GM18507 (cell line): ENCODE results near the gene STYXL1.
A peak's percentile ranks its signal among the peaks of the same experiment; 100 is the strongest.
"Not testable (repeated sequence)": the region's sequence is repeated elsewhere in the genome, so short reads cannot be mapped to it uniquely, and the experiment has no call there.

ENCODE experiments used
- DNase-seq: peaks from one replicate; pipeline ENCODE4 v3.0.0; 2011; ENCODE audit warnings: low read depth; ENCODE audit not compliant: insufficient read length; ENCODE audit errors: extremely low spot score
- FAIRE-seq: peaks from 2 replicates; lab custom pipeline; 2011; peaks lifted over from hg19 to GRCh38; lab: Jason Lieb, UNC

Gene STYXL1

DNA sequence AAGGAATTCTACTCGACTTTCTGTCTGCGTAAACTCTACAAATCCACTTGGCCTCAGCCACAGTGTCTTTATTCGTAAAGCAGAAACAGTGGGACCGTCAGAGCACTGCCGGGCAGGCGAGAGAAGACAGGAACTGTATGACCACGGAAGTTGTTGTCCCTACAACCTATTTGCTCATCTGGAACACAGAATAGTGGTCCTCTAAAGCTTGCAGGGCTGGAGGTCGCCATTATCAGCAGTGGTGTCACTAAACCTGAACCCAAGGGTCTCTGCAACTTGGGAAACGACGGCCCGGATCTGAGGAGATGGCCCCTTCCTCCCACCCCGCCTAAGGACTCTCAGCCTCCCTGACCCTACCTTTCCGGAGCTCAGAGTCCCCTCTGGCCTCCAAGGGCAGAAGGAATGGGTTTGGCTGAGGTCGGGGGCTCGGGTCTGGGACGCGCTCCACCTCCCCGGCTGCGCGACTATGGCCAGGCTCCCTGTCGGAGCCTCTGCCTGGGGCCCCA is 442 bp downstream of the STYXL1 start:
- no peak for FAIRE-seq
- DNase-seq: no peak

DNA sequence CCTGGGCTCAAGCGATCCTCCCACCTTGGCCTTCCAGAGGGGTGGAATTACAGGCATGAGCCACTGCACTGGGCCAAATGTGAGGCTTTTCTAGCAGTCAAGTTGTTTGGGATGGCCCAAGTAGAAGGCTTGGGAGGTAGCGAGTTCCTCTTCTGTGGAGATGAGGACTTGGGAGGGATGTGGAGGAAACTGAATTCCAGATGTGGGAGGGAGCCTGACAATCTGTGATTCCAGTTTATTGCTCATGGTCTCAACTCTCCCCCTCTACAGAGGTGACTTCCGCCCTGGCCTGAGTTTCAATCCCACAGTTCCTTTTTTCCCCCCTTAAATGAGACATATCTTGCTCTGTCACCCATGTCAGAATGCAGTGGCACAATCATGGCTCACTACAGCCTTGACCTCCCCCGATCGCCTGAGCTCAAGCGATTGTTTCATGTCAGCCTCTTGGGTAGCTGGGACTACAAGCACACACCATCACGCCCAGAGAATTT is 3.4 kb downstream of the STYXL1 start:
- FAIRE-seq (no peak), DNase-seq (no peak)

DNA sequence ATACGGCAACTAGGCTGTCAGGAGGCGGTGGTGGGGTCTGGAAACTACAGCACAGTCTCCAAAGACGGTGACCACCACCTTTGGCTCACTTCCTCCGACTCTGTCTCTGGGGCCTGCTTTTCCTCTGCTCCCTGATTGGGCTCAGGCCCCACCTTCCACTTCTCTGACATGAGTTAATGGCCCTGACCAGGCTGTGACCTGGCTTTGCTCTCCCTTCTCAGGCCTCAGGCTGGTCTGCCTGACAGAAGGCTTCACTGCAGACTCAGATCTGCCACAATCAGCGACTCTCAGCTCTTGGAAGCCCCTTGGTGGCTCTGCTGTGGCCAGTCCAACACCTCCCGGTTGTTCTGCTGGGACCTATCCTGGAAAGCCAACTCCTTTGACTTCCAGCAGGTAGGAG is 7.7 kb downstream of the STYXL1 start:
- no peak for FAIRE-seq

DNA sequence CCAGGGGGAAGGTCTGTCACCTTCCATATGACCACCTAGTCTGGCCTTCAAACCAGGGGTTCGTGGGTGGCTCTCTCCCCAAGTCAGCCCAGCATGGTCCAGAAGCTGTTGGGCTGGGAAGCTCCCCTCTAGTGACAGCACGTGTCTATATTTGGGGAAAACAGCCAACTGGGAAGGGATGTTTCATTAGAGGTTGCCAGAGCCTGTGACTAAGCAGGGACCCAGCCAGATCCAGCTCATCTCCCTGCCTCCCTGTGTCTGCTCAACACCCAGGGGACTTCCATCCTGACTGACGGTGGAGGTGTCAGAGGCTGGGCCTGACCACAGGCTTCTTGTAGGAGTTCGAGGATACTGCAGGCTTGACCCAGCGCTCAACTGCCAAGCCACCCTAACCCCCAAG is 10.5 kb downstream of the STYXL1 start:
- DNase-seq: no peak
- no peak for FAIRE-seq

More for the DNA sequence above, 7.7 kb downstream of the STYXL1 start:
- DNase-seq: no peak

DNA sequence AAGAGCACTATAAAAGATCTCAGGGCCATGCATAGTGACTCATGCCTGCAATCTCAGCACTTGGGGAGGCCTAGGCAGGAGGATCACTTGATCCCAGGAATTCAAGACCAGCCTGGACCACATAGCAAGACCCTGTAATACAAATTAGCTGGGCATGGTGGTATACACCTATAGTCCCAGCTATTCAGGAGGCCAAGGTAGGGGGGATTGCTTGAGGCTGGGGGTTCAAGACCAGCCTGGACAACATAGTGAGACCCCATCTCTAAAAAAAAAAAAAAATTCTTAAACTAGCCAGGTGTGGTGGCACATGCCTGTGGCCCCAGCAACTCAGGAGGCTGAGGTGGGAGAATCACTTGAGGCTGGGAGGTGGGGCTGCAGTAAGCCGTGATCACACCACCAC is 15.8 kb downstream of the STYXL1 start:
- FAIRE-seq (no peak), DNase-seq (no peak)

DNA sequence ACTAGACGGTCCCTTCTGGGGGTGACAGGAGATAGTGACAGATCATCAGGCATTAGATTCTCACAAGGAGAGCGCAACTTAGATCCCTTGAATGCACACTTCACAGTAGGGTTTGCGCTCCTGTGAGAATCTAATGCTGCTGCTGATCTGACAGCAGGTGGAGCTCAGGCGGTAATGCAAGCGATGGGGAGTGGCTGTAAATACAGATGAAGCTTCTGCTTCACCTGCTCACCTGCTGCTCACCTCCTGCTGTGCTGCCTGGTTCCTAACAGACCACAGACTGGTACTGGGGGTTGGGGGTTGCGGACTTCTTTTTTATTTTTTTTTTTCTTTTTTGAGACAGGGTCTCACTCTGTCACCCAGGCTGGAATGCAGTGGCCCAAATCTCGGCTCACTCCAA is 18.1 kb downstream of the STYXL1 start:
- not testable (repeated sequence) for FAIRE-seq, DNase-seq

DNA sequence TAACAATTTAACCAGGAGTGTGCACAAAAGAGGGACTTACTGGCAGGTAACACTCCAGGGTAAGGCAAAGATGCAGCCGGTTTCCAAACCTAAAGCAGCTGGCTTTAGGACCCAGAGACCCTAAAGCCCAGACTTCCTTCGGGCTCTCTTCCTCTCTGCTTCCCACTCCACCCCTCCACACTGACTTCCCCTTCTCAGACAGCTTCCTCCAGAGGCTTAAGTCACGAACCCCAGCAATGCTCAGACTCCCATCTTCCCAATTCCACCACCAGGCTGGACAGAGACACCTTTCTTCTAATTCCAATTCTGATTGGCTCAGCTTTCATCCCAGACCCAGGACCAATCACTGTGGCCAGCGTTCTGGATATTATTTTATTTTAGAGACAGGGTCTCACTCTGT is 24.8 kb downstream of the STYXL1 start:
- DNase-seq: no peak
- no peak for FAIRE-seq

DNA sequence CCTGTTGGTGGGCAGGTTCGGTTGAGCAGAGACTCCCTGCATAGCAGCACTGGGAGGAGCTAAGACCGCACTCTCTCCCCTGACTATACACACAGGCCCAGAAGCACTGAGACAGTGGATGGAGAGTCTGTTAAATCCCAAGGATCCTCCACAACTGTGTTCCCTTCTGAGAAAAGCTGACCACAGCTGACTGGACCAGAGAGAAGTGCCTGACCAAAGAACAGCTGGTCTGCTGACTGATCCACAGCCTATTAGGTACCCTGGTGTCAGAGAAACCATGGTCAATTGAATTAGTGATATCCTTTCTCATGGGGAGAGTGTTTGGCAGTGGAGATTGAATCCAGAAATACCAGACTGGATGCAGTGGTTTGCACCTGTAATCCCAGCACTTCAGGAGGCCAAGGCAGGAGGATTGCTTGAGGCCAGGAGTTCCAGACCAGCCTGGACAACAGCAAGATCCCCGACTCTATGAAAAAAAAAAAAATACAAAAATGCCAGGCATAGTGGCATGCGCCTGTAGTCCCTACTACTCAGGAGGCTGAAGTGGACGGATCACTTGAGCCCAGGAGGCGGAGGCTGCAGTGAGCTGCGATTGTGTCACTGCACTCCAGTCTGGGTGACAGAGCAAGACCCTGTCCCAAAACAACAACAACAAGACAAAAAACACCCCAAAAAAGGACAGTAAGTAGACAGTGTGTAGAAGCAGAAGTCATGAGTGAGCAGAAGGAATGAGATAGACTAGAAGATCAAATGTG is 25.6 kb downstream of the STYXL1 start:
- FAIRE-seq: no peak
- DNase-seq: no peak

DNA sequence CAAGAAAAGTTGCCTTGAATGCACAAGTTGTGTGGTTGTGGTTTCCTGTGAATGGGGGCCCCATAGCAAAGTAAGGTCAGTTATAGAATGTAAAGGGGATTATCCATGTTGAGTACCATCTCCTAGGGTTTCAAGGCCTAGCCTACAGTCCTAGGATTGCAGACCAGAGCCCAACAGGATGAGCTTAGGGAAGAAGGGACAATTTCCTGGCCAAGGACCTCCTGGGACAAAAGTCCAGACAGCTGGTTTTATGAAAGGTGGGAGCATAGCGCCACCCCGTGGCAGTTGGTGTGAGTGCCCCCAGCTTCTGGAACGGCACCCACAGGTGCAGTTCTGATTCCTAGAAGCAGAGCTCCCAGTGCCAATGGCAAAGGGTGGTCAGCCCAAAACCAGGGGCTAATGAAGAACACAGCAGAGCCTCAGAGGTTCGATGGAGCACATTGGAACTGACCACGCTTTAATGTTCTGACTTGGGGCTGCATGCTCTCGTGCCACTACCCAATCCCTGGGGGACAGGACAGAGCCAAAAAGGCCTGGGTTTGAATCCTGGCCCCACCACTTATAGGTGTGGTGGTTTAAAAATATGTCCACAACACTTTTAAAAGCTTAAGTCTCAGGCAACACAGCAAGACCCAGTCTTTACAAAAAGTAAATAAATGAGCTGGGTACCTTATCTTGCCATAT is 27.6 kb downstream of the STYXL1 start:
- DNase-seq (peak; percentile 49), FAIRE-seq (peak; percentile 58)

DNA sequence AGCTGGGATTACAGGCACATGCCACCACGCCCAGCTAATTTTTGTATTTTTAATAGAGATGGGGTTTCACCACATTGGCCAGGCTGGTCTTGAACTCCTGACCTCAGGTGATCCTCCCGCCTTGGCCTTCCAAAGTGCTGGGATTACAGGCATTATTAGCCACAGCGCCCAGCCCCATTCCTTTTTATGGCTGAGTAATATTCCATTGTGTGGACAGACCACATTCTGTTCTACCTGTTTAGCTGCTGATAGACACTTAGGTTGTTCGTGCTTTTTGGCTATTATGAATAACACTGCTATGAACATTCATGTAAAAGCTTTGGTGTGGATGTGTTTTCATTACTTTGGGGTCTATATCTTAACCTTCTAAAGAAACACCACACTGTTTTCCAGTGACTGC is 29.3 kb downstream of the STYXL1 start:
- not testable (repeated sequence) for FAIRE-seq, DNase-seq

DNA sequence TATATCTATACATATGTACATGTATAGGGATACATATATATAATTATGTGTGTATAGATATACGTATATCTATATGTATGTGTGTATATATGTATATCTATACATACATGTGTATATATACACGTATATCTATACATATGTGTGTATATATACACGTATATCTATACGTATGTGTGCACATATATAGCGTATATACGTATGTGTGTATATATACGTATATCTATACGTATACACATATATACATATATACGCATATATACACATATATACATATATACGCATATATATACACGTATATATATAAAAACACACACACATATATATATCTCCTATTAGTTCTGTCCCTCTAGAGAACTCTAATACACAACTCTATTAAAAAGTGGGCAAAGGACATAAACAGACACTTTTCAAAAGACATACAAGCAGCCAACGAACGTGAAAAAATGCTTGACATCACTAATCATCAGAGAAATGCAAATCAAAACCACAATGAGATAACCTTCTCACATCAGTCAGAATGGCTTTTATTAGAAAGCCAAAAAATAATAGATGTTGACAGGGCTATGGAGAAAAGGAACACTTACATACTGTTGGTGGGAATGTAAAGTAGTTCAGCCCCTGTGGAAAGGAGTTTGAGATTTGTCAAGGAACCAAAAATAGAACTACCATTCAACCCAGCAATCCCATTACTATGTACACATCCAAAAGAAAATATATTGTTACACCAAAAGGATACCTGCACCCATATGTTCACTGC is 31.4 kb downstream of the STYXL1 start:
- DNase-seq: no peak
- no peak for FAIRE-seq

DNA sequence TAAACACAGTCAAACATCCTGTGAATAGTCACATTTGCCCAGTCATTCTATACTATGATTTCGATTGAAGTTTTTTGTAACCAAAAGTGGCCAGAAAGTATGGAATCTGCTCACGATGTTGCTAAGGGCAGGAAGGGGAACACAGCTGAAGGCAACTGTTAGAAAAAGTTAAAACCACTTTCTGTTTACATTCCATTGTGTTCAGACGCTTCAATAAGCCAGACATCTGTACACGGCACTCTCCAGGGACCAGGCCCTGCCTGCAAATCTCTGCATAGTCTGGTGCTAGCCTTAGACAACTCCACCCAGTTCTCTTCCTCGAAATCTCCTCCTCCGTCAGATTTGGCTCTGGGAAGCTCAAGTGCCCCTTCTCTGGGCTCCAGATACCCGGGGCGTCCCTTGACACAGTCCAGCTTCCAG is 36.3 kb downstream of the STYXL1 start:
- FAIRE-seq: no peak
- DNase-seq: no peak

DNA sequence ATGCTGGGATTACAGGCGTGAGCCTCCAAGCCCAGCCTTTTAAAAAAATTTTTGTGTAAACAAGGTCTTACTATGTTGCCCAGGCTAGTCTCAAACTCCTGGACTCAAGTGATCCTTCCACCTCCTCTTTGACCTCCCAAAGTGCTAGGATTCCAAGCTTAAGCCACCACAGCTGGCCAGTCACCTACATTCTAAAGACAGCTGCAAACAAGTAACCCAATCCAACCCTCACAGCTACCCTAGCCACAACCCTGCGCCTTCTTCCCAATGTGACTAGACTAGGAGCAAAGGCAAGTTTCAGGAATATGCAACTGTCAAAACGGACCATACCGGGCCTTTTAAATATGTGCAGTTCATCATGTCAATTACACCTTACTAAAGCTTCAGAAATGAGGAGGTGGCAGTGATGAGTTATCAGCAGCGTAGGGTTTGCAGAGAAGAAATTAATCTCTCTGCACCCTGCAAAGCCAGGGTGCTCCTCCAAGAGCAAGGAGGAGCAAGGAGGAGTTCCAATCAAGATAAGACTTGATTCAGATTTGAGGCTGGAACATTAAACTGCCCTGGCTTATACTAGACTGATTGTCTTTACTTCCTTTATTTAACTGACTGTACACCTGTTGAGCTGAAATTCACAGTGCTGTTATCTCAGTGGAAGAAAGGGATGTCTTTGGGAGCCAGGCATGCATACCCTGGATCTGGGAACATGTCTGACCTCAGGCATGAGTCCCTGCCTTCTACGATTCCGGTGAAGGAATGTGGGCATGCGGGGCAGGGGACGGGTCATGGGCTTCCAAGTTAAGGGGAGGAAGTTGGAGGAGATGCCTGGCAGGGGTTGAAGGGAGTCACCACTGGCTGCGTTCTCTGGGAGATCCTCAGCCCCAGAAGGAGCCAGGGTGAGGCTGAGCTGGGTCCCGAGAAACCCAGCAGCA is 37.9 kb downstream of the STYXL1 start:
- no peak for FAIRE-seq
- DNase-seq: no peak

DNA sequence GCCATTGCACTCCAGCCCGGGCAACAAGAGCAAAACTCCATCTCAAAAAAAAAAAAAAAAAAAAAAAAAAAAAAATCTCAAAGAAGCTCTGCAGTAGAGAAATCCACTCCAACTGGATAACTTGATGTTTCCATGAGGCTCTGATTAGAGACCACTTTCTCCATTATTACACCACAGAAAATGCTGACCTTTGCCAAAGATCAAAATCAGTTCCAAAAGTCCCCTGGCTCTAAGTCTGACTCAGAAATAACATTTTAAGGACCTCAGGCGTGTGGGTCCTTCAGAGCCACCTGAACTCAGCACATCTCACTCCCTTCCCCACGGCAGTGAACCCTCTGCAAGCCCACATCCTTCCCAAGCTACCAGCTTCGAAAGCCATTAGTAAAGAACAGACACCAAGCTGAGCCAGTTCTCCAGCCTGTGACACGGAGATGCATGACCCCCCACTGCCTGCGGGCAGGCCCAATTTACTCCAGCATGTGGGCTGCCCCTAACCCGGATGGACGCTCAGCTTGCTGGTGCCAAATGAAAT is 39.6 kb downstream of the STYXL1 start:
- no peak for FAIRE-seq
- DNase-seq: no peak

DNA sequence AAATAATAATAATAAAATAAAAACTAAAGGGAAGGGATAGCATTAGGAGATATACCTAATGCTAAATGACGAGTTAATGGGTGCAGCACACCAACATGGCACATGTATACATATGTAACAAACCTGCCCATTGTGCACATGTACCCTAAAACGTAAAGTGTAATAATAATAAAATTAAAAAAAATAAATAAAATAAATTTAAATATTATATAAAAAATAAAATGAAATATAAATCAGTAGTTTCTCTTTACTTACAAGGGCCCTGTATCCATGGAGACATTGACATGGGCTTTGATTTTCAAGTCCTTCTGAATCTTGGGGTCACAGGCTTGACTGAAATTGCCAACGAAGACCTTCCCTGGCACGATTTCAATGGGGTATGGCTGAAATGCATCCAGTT is 42.8 kb downstream of the STYXL1 start:
- not testable (repeated sequence) for DNase-seq, FAIRE-seq

DNA sequence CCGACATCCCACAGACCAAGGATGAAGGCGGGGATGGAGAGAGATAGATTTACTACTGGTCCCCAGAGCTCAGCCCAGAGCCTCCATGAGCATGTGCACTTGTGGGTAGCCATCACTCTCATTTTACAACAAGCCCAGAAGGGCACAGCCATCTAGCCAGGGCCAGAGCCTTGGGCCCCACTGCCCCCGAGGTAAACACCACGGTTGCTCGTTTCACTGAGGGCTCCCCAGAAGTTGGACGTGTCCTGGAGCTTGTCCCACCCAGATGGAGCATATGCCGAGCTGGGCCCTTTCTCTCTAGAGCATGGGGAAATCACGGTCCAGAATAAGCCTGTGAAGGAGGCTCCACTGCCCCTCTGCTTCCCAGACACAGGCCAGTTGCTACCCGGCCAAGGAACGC is 44.4 kb downstream of the STYXL1 start:
- FAIRE-seq: no peak
- no peak for DNase-seq

DNA sequence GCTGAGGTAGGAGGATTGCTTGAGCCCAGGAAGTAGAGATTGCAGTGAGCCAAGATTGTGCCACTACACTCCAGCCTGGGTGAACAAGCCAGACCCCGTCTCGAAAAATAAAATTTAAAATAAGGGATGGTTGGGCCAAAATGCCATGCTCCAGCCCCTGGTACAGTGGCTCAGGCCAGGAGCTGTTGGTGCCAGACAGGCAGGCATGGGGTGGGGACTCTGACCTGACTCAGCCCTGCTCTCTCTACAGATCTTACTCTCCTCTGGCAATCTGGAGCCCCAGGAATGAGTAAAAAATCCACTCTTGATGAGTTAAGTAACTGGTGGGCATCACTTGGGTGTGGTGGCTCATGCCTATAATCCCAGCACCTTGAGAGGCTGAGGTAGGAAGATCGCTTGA is 45.0 kb downstream of the STYXL1 start:
- DNase-seq (no peak), FAIRE-seq (no peak)

DNA sequence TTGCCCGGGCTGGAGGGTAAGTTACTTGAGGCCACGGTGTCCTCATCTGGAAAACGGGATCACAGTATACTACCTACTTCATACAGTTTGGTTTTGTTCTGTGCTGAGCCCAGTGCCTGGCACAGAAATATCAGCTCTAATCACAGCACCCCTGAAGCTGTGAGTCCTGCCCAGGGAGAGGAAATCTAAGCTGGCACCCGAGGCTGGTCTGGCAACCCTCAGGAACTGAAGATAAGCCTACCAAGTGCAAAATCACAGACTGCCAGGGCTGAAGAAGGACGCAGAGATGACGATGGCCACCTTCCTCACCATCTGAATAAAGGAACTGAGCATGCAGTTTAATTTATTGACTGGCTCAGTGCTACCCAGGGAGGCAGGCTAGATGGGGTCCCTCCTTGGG is 45.7 kb downstream of the STYXL1 start:
- DNase-seq (no peak), FAIRE-seq (no peak)

DNA sequence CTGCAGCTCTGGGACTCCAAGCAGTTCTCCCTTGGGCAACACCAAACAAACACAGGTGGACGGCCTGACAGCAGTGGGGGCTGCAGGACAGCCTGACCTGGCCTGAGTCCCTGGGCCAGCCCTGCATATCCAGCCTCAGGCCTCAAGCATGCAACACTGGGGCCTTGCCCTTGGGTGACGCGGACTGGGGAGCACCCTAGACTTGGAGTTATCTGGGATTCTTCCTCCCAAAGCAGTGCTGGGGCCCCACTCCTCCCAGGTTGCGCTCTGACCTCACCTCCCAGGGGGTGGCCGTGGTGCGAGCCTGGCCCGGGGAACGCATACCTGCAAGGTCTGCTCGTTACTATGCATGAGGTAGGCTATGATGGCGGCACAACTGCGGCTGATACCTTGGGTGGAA is 47.2 kb downstream of the STYXL1 start:
- FAIRE-seq: no peak
- no peak for DNase-seq
